ENCODE measurements around the gene NCKAP5. TPM values are rescaled to one million over a fixed set of nuclear protein-coding genes. Genes with fewer than 3 reads are reported as not detected.
A peak's percentile ranks its signal among the peaks of the same experiment; 100 is the strongest.

NCKAP5 gene
- total RNA-seq, 1 experiment from 2014 or later = 3.4 TPM

DNA sequence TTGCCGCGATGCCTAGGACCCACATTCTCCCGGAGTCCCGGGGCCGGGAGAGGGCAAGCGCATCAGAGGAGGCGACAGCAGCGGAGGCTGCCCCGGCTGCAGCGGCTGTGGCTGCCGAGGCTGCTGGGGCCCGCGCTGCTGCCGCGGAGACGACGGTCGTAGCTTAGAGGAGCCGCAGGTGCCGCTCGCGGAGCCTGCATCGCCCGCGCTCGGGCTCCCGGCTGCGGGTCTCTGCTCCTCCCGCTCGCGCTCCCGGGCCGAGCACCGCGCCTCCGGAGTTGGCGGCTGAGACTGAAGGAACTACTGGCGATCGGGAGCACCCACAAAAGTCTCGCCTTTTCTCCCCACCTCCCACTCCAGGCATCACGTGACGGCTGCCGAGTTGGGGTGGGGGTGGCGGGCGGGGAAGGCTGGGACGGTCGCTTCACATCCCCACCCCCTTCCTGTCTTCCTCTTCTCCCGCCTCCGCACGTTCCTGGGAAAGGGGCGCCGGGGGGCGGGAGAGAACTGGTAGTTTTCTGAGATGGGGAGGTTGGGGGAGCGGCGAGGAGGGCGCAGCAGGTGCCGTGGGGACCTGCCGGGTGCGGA lies 898.3 kb downstream of the NCKAP5 start, which contains the start of gene LYPD1:
LYPD1 (minus strand) TSS at position 298 of the 588 bp plus-strand sequence; CDS start at position 25, 273 bp downstream.
- DNase-seq (ENCODE audit: low read depth) = peak; percentile 84
- in situ Hi-C loops (cut with HindIII; ENCODE audit: low pct_unique_long_range_greater_than_20kb, low sequenced_read_pairs) = no loop called here

DNA sequence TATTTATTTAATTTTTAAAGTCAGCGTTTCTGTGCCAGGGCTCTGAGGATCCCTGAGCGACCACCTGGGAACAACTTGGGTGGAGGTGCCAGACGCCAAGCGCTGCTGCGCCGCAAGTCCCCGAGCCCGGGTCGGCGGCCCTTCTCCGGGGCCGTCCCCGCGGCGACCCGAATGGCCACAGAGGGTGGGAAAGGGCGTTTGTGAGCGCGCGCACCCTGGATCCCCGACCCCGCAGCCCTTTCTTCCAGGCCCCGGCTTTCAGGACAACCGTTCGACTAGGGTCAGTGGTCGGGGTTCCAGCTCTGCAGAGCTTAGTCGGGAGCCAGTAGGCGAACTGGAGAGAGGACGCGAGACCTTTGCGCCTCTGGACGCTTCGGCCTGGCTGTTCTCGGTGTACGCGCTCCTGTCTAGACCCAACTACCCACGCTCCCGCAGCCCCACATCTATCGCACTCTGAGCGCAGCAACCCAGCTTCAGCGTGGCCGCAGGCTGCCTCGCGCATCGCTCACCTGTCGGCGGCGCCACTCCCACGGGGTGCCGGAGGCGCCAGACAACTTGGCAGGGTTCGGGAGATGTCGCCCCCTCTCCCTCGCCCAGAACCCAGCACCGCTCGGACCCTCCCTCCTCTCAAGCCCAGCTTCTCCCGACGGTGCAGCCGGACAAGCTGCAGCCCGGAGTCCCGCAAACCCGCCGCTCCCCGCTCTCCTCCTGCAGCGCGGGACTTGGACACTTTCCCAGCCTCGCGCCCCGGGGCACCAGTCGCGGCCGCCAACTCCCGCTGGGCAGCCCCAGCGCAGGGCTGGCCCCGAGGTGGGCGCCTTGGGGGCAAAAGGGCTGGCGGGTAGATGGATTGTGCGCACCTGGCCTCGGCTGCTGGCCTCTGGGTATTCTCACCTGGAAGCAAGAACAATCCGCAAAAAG lies 899.0 kb downstream of the NCKAP5 start:
- in situ Hi-C loops (cut with HindIII; ENCODE audit: low pct_unique_long_range_greater_than_20kb, low sequenced_read_pairs) = no loop called here
- peak; percentile 60 for DNase-seq (ENCODE audit: low read depth)

DNA sequence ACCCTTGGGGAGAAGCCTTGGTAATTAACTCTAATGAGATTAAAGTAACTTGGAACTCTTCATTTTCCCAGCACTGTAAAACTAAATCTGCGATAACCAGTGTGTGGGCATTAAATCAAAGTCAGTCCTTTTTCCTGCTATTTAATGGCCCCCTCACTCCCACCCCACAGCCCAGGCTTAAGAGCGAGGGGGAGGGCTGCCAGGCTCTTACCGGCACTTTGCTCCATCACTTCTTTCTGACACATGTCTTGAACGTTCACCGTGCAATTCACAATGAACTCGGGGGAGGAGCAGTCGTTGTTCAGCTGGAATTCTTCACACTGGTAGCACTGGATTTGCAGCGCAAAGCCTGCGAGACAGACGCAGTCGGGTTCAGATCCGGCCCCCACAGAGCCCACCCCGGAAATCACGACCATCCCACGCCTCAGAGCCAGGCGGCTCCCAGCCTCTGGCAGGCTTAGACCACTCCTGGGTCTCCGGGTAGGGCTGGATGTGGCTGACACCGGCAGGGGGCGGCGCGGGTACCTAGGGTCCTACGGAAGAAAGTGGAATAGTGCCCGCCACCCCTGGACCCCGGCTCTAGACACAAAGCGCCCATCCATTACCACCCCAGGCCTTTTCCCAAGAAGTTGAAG lies 900.0 kb downstream of the NCKAP5 start:
- in situ Hi-C loops (cut with HindIII; ENCODE audit: low pct_unique_long_range_greater_than_20kb, low sequenced_read_pairs) = no loop called here
- peak; percentile 64 for DNase-seq (ENCODE audit: low read depth)

DNA sequence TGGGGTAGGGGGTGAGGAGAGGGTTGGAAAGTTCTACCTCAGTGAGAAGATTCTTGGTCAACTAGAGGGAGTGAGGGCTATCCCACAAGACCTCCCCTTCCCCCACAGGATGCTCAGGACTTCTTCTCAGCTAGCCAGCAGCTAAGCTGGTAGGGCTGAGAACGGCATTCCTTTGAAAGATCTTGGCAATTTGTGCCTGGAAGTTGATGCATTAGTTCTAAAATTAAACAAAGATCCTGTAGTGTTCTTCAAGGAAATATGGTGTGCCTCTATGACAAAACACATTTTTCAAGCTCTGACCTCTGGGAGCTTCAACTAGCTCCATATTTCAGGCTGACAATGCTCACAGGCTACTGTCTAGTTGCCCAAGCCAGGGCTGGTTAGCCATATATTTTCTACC lies 900.6 kb downstream of the NCKAP5 start:
- in situ Hi-C loops (cut with HindIII; ENCODE audit: low pct_unique_long_range_greater_than_20kb, low sequenced_read_pairs) = no loop called here
- no peak for DNase-seq (ENCODE audit: low read depth)

DNA sequence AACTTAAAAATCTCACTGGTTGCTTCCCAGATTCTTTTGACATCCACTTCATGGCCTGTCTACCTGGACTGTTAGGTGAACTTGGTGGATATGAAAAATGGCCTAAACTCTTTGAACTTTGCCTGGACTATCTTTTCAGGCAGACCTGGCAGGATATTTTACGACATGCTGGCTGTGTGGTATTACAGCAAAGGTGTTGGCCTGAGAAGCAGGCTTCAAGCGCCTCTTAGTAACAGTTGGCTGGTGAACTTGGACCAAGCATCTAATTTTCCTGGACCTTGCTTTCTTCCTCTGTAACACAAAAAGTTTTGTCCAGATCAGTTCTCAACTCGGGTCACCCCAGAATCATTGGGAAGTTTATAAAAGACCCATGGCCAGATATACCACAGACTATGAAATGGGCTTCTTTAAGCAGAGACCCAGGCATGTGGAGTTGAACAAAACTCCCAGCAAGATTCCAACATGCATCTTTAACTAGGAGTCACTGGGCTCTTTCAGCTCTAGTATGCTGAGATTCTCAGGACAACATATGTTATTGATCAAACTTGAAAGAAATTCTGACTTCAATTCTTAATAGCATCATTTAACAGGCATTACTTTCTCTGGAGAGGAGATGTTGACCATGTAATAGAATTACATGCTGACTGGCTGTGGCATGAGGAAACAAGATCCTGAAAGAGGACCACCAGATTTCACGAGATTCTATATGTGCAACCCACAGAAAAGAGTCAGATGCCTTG lies 902.7 kb downstream of the NCKAP5 start:
- no peak for DNase-seq (ENCODE audit: low read depth)
- in situ Hi-C loops (cut with HindIII; ENCODE audit: low pct_unique_long_range_greater_than_20kb, low sequenced_read_pairs) = no loop called here

DNA sequence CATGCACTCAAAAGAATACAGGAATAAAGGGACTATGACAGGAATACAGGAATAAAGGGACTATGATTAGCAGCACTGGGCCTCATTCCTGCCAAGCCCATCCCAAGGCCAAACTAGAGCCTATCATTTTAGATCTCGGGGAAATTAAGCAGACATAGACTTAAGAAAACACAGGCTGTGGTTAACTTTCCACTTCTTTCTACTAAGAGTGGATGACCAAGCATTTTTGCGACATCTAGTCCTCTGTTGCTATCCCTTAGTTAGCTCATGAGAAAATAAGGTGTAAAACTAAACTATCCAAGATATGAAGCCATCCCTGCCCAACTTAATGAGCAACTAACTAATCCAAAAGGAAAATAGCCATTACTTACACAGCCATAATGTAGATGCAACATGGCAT lies 904.2 kb downstream of the NCKAP5 start:
- peak; percentile 78 for DNase-seq (ENCODE audit: low read depth)
- in situ Hi-C loops (cut with HindIII; ENCODE audit: low pct_unique_long_range_greater_than_20kb, low sequenced_read_pairs) = no loop called here

DNA sequence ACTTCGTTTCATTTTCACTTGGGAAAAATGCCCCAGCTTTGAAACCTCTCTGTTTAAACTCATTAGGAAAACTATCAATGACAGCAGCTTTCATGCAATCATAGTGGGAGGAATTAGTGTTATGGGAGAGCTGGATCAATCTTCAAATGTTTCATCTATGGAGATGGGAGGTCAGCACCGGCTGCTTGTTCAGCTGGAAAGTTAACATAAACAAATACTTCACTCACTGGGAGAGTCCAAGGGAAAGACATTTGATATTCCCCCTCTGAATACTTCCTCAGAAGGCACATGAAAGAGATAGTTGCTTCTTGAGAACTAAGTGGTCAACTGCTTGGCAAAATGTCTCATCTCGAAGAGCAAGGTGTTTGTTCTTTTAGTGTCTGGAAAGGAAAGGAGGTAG lies 905.5 kb downstream of the NCKAP5 start:
- in situ Hi-C loops (cut with HindIII; ENCODE audit: low pct_unique_long_range_greater_than_20kb, low sequenced_read_pairs) = no loop called here

DNA sequence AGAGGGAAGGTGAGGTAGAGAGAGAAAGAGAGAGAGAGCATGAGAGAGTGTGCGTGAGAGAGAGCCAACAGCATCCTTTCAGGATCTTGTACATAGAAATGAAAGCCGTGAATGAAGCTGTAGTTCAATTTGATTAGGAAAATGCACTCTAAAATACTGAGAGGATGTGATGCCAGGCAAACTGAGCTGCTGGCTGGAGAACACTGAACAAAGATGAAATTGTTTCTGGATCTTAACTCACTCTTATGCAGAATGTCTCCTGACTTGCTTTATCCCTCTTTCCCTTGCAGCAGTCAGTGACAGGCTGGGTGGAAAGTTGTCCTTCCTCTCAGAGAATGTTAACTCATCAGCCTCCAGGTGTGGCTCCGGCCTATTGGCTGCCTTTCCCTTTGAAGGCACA lies 908.9 kb downstream of the NCKAP5 start:
- DNase-seq (ENCODE audit: low read depth) = no peak
- in situ Hi-C loops (cut with HindIII; ENCODE audit: low pct_unique_long_range_greater_than_20kb, low sequenced_read_pairs) = no loop called here

More for the DNA sequence above, 905.5 kb downstream of the NCKAP5 start:
- DNase-seq (ENCODE audit: low read depth) = peak; percentile 55

DNA sequence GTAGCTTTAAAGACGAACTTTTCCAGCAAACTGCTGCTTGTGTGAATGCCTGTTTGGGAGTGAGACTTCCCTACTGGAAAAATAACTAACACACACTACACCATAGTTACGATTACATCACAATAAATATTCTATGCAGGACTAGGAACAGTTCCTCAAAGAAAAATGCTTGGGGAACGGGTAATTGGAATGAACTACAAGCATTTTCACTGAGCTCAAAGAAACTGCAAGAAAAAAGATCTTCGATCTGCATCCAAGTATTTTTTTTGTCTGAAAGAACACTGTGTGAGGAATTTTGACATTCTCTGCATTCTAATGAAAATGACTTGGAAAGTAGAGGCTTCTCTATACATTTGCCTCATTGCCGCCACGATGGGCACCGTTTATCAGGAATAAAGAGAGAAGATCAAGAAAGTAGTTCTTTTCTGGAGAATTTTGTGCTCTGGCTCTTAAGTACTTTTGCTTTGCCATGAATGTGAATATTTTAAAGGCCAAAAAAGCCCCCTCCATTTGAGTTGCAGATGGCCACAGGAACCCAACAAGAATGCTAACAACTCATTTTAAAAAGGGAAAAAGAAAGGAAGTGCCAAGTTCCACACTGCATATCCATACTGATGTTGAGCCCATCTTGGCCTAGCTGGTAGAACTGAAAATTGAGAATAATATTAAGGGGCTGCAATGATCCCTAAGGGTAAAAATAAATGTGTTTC lies 911.8 kb downstream of the NCKAP5 start:
- DNase-seq (ENCODE audit: low read depth) = no peak
- in situ Hi-C loops (cut with HindIII; ENCODE audit: low pct_unique_long_range_greater_than_20kb, low sequenced_read_pairs) = no loop called here

DNA sequence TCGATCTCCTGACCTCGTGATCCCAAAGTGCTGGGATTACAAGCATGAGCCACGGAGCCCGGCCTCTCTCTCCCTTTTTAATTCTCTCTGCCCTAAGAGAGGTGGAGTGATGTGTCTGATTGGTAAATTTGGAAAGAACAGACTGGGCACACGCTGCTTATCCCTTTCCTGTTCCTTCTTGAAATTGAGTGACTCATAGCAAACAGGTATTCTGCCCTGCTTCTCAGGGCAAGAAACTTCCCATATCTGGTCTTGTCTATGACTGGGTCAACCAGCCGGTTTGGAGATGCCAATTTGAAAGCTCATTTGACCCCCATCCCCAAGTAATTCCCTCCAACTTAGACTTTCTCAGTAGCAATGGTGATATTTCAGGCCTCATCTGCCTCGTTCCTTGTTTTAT lies 913.3 kb downstream of the NCKAP5 start:
- in situ Hi-C loops (cut with HindIII; ENCODE audit: low pct_unique_long_range_greater_than_20kb, low sequenced_read_pairs) = no loop called here

DNA sequence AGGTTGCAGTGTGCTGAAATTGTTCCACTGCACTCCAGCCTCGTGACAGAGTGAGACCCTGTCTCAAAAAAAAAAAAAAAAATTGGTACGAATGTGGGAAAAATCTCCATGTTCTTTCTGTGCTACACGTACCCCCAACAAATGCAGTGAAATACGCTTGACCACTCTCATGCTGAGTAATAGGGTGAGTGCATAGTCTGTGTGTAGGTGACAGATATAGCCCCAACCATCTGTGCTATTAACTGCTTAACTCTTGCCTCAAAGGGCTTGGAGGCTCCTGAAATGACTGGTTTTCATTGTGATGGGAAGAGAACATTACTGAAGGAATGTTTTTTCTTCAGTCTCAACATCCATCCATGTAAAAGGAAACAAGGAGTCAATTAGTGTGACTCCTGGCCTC lies 913.9 kb downstream of the NCKAP5 start:
- DNase-seq (ENCODE audit: low read depth) = no peak
- in situ Hi-C loops (cut with HindIII; ENCODE audit: low pct_unique_long_range_greater_than_20kb, low sequenced_read_pairs) = no loop called here

More for the DNA sequence above, 913.3 kb downstream of the NCKAP5 start:
- no peak for DNase-seq (ENCODE audit: low read depth)

DNA sequence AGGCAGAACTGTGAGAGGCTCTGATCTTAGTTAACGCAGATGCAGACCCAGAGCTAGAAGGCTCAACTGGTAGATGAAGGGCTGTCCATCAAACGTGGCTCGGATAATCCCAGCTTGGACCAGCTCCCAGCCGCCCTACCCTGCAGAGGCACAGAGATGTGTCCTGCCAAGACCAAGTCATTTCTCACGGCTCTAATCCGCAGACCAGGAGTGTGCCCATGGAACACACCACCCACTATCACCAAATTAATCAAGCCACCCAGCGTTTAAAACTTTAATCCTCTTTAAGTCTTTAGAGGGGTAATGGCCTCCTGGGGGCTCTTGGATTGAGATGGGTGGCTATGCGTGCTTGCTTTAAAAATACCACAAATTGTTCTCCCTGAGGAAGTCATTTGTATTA lies 915.8 kb downstream of the NCKAP5 start:
- no peak for DNase-seq (ENCODE audit: low read depth)
- in situ Hi-C loops (cut with HindIII; ENCODE audit: low pct_unique_long_range_greater_than_20kb, low sequenced_read_pairs) = no loop called here

DNA sequence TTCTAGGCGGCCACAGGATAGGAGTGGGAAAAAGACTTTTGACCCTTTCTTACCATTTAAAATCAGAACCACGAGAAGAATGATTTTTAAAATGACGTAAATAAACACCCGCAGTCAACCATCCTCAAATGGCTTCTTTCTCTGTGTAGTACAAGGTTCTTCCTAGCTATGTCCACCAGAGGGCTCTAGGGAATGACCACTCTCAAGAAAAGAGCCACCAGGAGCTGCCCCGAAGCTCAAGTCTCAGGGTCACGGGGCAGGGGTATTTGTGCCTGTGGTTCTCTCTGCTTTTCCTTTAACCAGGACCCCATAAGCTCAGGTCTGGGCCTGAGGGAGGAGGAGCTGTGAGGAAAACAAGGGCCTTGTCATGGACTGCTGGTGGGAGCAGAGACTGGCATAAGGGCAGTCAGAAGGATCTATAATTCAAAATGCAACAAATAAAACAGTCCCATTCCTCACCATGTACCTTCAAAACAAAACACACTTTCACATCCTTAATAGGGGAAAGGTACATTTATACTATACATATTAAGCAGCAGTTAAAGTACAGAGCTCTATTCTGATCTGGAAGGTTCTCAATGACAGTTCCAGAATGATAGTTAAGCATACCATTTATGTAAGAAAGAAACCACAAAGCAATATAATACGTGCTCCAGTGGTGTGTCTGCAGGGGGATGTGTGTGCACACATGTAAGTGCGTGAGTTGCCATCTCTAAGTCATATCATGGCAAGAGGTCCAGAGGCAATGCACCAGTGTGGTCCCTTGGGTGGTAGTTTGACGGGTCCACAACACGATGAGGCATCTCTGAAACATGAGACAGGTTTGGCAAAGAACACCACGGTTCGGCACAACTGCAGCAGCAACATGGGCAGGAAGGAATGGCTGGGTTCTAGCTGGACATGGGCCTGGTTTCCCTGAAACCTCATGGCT lies 916.9 kb downstream of the NCKAP5 start:
- DNase-seq (ENCODE audit: low read depth) = peak; percentile 22

DNA sequence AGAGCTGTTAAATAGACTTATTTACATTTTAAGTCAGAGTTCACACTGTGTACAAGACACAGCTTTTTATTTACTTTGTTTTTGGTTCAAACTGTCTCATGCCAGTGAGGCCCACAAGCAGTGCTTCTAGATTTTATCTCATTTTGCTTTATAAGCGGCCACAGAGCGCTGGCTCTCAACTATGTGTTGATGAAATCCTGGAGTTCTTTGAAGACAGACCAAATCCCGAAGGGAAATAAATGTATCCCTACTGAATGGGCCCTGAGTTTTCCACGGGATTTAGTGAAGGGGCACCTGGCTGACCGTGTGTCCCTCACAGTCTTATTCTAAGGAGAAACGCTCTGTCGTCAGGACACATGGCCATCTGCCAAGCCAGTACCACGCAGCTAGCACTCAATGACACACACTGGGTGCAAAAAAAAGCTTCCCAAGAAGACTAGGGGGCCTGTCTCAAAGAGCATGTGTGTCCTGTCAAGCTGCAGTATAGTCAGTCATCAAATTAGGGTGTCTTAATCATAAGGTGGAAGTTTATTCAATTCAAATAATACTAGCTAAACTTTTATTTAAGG lies 921.6 kb downstream of the NCKAP5 start:
- in situ Hi-C loops (cut with HindIII; ENCODE audit: low pct_unique_long_range_greater_than_20kb, low sequenced_read_pairs) = no loop called here
- no peak for DNase-seq (ENCODE audit: low read depth)

More for the DNA sequence above, 916.9 kb downstream of the NCKAP5 start:
- in situ Hi-C loops (cut with HindIII; ENCODE audit: low pct_unique_long_range_greater_than_20kb, low sequenced_read_pairs) = no loop called here

DNA sequence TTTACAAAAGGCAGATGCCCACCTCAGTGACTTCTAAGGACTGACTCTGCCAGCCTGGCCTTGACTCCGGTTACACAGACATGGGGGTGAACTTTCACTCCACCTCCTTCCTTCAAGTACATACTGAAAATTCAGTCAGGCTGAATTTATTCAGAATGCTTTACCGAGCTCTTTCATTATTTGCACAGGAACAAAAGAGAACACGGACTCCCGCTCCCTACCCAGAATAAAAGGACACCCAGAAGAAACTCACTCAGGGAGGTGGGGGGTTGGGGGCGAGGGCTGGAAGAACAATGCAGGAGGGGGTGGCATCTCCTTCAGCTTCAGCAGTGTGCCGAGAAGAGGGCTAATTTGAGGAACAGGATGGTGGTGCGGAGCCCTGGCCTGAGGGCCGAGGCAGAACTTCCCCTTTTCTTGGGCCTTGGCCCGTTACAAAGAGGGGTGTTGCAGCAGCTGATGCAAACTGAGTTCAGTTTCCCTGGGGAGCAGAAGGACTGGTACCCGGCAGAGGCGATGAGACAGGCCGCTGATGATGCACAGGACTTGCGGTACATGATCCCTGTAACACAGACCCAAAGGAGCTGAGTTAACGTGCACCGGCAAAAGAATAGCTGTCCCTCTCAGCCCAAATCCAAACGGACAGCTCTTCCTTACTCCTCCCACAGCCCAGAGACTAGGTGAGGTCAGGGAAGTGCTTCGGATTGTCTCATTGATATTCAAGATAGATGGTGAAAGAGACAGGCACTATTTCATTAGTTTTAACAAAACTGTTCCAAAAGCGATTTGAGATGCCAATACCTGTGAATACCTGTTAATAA lies 922.3 kb downstream of the NCKAP5 start:
- in situ Hi-C loops (cut with HindIII; ENCODE audit: low pct_unique_long_range_greater_than_20kb, low sequenced_read_pairs) = no loop called here
- DNase-seq (ENCODE audit: low read depth) = no peak

DNA sequence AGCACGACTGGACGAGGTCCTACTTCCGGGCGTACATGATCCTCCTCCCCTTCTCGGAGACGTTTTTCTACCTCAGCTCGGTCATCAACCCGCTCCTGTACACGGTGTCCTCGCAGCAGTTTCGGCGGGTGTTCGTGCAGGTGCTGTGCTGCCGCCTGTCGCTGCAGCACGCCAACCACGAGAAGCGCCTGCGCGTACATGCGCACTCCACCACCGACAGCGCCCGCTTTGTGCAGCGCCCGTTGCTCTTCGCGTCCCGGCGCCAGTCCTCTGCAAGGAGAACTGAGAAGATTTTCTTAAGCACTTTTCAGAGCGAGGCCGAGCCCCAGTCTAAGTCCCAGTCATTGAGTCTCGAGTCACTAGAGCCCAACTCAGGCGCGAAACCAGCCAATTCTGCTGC lies 923.1 kb downstream of the NCKAP5 start:
- in situ Hi-C loops (cut with HindIII; ENCODE audit: low pct_unique_long_range_greater_than_20kb, low sequenced_read_pairs) = no loop called here

More for the DNA sequence above, 923.1 kb downstream of the NCKAP5 start:
- DNase-seq (ENCODE audit: low read depth) = no peak

All from Caki2 (cell line).